ENCODE measurements around the gene BRAP.
"Not testable (repeated sequence)": the region's sequence is repeated elsewhere in the genome, so short reads cannot be mapped to it uniquely, and the experiment has no call there.

DNA sequence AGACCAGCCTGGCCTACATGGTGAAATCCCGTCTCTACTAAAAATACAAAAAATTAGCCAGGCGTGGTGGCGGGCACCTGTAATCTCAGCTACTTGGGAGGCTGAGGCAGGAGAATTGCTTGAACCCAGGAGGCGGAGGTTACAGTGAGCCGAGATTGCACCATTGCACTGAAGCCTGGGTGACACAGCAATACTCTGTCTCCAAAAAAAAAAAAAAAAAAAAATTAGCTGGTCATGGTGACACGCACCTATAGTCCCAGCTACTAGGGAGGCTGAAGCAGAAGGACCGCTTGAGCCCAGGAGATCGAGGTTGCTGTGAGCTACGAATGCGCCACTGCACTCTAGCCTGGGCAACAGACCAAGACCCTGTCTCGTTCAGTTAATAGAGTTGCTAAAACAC is 82.9 kb downstream of the BRAP start:
- TF ChIP-seq, protein P1, sequence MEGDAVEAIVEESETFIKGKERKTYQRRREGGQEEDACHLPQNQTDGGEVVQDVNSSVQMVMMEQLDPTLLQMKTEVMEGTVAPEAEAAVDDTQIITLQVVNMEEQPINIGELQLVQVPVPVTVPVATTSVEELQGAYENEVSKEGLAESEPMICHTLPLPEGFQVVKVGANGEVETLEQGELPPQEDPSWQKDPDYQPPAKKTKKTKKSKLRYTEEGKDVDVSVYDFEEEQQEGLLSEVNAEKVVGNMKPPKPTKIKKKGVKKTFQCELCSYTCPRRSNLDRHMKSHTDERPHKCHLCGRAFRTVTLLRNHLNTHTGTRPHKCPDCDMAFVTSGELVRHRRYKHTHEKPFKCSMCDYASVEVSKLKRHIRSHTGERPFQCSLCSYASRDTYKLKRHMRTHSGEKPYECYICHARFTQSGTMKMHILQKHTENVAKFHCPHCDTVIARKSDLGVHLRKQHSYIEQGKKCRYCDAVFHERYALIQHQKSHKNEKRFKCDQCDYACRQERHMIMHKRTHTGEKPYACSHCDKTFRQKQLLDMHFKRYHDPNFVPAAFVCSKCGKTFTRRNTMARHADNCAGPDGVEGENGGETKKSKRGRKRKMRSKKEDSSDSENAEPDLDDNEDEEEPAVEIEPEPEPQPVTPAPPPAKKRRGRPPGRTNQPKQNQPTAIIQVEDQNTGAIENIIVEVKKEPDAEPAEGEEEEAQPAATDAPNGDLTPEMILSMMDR (conservative IDR thresholded peaks at IDR 0.05; ENCODE audit: low read depth, low read length): not testable (repeated sequence)
- not testable (repeated sequence) for TF ChIP-seq EZH2 (IDR thresholded peaks at IDR 0.05; ENCODE audit: low read length, unreplicated experiment)
